DOHH2 (cell line): ENCODE results near the gene ORAI3.

Experiments used
- H3F3A ChIP-seq: fragments of 200-600 bp; sonication (generic), shearing (Covaris generic); 2 replicates; pipeline ENCODE4 v1.6.0; 2016; ENCODE audit warnings: antibody characterized with exemption, mild to moderate bottlenecking; ENCODE audit not compliant: control insufficient read depth, insufficient read depth
- H3K27ac ChIP-seq: fragments of 200-600 bp; sonication (generic); 2 replicates; pipeline ENCODE4 v1.5.1; 2014; ENCODE audit warnings: low read depth, mild to moderate bottlenecking, low read length, moderate library complexity
- H3K27me3 ChIP-seq: fragments of 200-600 bp; sonication (generic); 2 replicates; pipeline ENCODE4 v1.6.1; 2014; ENCODE audit warnings: mild to moderate bottlenecking, low read length, mixed read lengths; ENCODE audit not compliant: control insufficient read depth
- H3K36me3 ChIP-seq: fragments of 200-600 bp; sonication (generic); 2 replicates; pipeline ENCODE4 v1.6.1; 2014; ENCODE audit warnings: mild to moderate bottlenecking, low read length, moderate library complexity, mixed read lengths; ENCODE audit not compliant: control insufficient read depth
- H3K4me1 ChIP-seq: fragments of 200-600 bp; sonication (generic); 2 replicates; pipeline ENCODE4 v1.6.1; 2014; ENCODE audit warnings: mild to moderate bottlenecking, low read length, mixed read lengths; ENCODE audit not compliant: control insufficient read depth
- H3K4me2 ChIP-seq: fragments of 200-600 bp; sonication (generic); 2 replicates; pipeline ENCODE4 v1.6.0; 2014; ENCODE audit warnings: mild to moderate bottlenecking, low read length, moderate library complexity
- H3K4me3 ChIP-seq: fragments of 200-600 bp; sonication (generic); 2 replicates; pipeline ENCODE4 v1.5.1; 2014; ENCODE audit warnings: mild to moderate bottlenecking, low read length, mixed read lengths
- H3K79me2 ChIP-seq: fragments of 200-600 bp; sonication (generic); 2 replicates; pipeline ENCODE4 v1.6.1; 2014; ENCODE audit warnings: mild to moderate bottlenecking, low read length, mixed read lengths; ENCODE audit not compliant: control insufficient read depth
- H3K9me2 ChIP-seq: fragments of 200-600 bp; sonication (generic); replicated peaks from 2 replicates; pipeline ENCODE4 v1.6.1; 2014; ENCODE audit warnings: mild to moderate bottlenecking, low read length, mixed read lengths; ENCODE audit not compliant: control insufficient read depth
- H3K9me3 ChIP-seq: fragments of 200-600 bp; sonication (generic); 2 replicates; pipeline ENCODE4 v1.6.1; 2014; ENCODE audit warnings: antibody characterized with exemption, low read length, mixed read lengths; ENCODE audit not compliant: control insufficient read depth, insufficient read depth
- H4K20me1 ChIP-seq: fragments of 200-600 bp; sonication (generic); 2 replicates; pipeline ENCODE4 v1.6.0; 2014; ENCODE audit warnings: low read depth, mild to moderate bottlenecking, antibody characterized with exemption, low read length, moderate library complexity; ENCODE audit not compliant: control insufficient read depth, insufficient read depth
- EZH2phosphoT487 ChIP-seq: fragments of 200-600 bp; sonication (generic); IDR thresholded peaks from 2 replicates; pipeline ENCODE4 v1.6.1; 2017; ENCODE audit warnings: borderline replicate concordance, mild to moderate bottlenecking, antibody characterized with exemption, low read length, moderate library complexity, mixed read lengths
- TF ChIP-seq, protein P1 (sequence below): fragments of 200-600 bp; sonication (generic); IDR thresholded peaks from one replicate; pipeline ENCODE4 v1.5.1; 2014; ENCODE audit warnings: antibody characterized with exemption, mild to moderate bottlenecking, low read depth, low read length; ENCODE audit not compliant: poor library complexity, severe bottlenecking

The ORAI3 gene

DNA sequence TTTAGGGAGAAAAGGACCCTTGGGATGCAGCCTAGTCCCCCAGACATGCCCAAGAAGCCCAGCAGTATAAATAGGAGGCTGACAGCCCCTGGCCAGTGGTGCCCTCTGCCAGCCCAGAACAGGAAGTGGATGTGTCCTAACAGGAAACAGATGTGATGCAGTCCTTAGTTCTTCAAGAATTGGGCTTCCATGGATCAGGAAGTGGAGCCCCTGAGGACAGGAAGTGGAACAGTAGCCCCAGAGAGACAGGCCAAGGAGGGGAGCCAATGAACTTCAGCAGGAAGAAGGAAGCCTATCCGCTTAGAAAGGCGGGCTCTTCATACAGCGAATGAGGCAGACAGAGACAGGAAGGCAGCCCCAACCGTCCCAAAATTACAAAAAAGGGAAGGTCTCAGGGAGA lies 45.3 kb upstream of the ORAI3 start:
- peak overlapping the region; percentile 57 for H3K4me3 ChIP-seq
- TF ChIP-seq EZH2phosphoT487: no peak
- TF ChIP-seq, protein P1, sequence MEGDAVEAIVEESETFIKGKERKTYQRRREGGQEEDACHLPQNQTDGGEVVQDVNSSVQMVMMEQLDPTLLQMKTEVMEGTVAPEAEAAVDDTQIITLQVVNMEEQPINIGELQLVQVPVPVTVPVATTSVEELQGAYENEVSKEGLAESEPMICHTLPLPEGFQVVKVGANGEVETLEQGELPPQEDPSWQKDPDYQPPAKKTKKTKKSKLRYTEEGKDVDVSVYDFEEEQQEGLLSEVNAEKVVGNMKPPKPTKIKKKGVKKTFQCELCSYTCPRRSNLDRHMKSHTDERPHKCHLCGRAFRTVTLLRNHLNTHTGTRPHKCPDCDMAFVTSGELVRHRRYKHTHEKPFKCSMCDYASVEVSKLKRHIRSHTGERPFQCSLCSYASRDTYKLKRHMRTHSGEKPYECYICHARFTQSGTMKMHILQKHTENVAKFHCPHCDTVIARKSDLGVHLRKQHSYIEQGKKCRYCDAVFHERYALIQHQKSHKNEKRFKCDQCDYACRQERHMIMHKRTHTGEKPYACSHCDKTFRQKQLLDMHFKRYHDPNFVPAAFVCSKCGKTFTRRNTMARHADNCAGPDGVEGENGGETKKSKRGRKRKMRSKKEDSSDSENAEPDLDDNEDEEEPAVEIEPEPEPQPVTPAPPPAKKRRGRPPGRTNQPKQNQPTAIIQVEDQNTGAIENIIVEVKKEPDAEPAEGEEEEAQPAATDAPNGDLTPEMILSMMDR: no peak
- peak overlapping the region; percentile 90 for H3K27ac ChIP-seq
- no peaks in the 10 kb centered on the region for H3K27me3 ChIP-seq
- peak overlapping the region; percentile 67 for H3K4me2 ChIP-seq
- H3K4me1 ChIP-seq: peaks cover 39% of the 10 kb centered on the region
- no peaks in the 10 kb centered on the region for H3K9me2 ChIP-seq
- no peaks in the 10 kb centered on the region for H3K79me2 ChIP-seq
- H3K9me3 ChIP-seq: peaks cover 5% of the 10 kb centered on the region; the same call in 1 of the 2 replicates
- H3K36me3 ChIP-seq: no peaks in the 10 kb centered on the region
- H3F3A ChIP-seq: peaks cover 41% of the 10 kb centered on the region
- no peaks in the 10 kb centered on the region for H4K20me1 ChIP-seq

DNA sequence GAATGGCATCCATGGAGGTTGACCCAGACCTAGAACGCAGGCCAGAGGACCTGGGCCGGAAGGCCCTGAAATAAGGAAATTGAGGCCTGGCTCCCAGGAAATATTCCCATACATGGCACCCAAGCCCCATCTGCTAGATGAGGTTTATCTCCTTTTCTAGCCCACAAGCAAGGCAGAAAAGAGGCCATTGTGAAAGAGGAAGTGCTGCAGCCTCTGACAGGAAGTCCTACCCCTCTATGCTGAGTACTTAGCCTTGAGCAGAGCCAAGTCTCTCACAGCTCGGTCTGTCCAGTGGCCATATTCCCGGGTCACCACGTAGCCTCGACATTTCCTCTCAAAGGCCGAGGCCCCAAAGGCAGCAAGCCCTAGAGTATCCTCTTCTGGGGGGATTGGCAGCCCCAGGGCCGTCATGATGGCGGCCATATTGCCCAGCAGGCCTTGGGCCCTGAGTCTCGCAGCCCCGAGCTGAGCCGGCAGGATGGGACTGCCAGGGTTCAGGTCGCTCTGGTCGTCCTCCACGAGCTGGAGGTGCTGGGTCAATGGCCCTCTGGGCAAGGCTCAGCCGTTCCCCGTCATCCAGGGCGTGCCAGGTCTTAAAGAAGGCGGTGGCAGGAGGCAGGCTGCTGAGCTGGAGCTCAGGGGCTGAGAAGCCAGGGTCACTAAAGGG lies 44.6 kb upstream of the ORAI3 start:
- peak overlapping the region; percentile 90 for H3K27ac ChIP-seq
- H3F3A ChIP-seq: peaks cover 36% of the 10 kb centered on the region
- no peaks in the 10 kb centered on the region for H3K9me2 ChIP-seq
- no peaks in the 10 kb centered on the region for H3K79me2 ChIP-seq
- no peaks in the 10 kb centered on the region for H3K36me3 ChIP-seq
- no peaks in the 10 kb centered on the region for H4K20me1 ChIP-seq
- no peaks in the 10 kb centered on the region for H3K27me3 ChIP-seq
- H3K9me3 ChIP-seq: peaks cover 5% of the 10 kb centered on the region; the same call in 1 of the 2 replicates
- TF ChIP-seq, protein P1: no peak
- TF ChIP-seq EZH2phosphoT487: no peak
- peak overlapping the region; percentile 67 for H3K4me2 ChIP-seq
- peaks cover 39% of the 10 kb centered on the region for H3K4me1 ChIP-seq
- H3K4me3 ChIP-seq: peak overlapping the region; percentile 57

DNA sequence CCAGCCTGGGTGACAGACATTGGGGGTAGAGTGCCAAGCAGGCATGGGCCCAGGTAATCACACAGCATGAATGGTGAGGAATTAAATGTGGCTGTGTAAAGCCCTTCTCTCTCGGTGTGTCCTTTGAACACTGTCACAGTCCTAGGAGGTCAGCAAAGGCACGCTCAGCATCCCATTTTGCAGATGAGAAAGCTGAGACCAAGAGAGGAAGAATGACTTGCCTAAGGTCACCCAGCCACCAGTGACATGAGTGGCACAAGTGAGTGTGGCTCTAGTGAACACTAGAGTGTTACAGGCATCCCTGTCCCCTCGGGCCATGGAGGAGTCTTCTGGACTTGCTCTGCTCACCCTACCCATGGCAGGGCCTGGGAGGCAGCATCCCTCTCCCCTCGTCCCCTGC lies 41.8 kb upstream of the ORAI3 start:
- Histone ChIP-seq H3F3A (peaks cover 24% of the 10 kb centered on the region), H3K4me3 (no peak overlapping the region), H3K9me2 (no peaks in the 10 kb centered on the region), H3K4me2 (no peak overlapping the region), H3K36me3 (no peaks in the 10 kb centered on the region), H3K4me1 (peaks cover 29% of the 10 kb centered on the region), H3K27ac (no peak overlapping the region), H3K79me2 (no peaks in the 10 kb centered on the region), H3K27me3 (no peaks in the 10 kb centered on the region), H4K20me1 (no peaks in the 10 kb centered on the region), H3K9me3 (peaks cover 5% of the 10 kb centered on the region; the same call in 1 of the 2 replicates)
- no peak for TF ChIP-seq EZH2phosphoT487
- TF ChIP-seq, protein P1: no peak
